ENCODE measurements around the gene PTPRQ.

DNA sequence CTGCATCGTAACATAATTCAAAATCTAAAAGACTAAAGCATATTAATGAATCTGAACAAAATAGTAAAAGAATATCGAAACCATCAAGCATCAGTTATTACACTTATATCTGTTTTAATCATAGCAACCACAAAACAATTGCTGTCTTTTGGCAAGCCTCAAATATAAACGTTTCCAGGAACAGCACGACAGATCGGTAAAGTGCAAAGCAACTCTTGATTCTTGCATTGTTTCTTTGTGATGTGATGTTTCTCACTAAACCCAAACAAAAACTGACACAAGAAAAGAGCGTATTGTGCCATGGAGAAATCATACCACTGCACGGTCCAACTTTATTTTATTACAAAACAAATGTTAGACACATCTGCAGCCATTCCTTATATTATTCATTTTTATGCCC is 254.2 kb downstream of the PTPRQ start:
- TF ChIP-seq POLR2A (IDR thresholded peaks at IDR 0.05) = no peak
- TF ChIP-seq, protein P1, sequence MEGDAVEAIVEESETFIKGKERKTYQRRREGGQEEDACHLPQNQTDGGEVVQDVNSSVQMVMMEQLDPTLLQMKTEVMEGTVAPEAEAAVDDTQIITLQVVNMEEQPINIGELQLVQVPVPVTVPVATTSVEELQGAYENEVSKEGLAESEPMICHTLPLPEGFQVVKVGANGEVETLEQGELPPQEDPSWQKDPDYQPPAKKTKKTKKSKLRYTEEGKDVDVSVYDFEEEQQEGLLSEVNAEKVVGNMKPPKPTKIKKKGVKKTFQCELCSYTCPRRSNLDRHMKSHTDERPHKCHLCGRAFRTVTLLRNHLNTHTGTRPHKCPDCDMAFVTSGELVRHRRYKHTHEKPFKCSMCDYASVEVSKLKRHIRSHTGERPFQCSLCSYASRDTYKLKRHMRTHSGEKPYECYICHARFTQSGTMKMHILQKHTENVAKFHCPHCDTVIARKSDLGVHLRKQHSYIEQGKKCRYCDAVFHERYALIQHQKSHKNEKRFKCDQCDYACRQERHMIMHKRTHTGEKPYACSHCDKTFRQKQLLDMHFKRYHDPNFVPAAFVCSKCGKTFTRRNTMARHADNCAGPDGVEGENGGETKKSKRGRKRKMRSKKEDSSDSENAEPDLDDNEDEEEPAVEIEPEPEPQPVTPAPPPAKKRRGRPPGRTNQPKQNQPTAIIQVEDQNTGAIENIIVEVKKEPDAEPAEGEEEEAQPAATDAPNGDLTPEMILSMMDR (IDR thresholded peaks at IDR 0.05) = no peak
- TF ChIP-seq POLR2AphosphoS5 (IDR thresholded peaks at IDR 0.05) = no peak
